HepG2 (cell line): ENCODE results near the gene DOCK4.

Experiments
- SALL2 ChIP-seq: sonication (generic); formaldehyde crosslinking; IDR thresholded peaks from 2 replicates; pipeline ENCODE4 v1.8.1; 2023; ENCODE audit warnings: mild to moderate bottlenecking, missing genetic modification reagents, inconsistent platforms
- ZSCAN5A ChIP-seq: sonication (generic); formaldehyde crosslinking; IDR thresholded peaks from 2 replicates; pipeline ENCODE4 v1.8.0; 2022; ENCODE audit warnings: mild to moderate bottlenecking, missing genetic modification reagents, borderline replicate concordance

GRCh38 chr7:112138938-112139337, 67.3 kb downstream of the DOCK4 start:
- no peak for TF ChIP-seq ZSCAN5A (CRISPR knock-in tag)
- TF ChIP-seq SALL2 (CRISPR knock-in tag): no peak
